Ascending aorta (tissue), 2 donors: ENCODE data around the gene SLC34A3. TPM values are rescaled to one million over a fixed set of nuclear protein-coding genes. Genes with fewer than 3 reads are reported as not detected.

Source experiments
- DNase-seq, 2 donors: peaks; one replicate each; pipeline ENCODE4 v3.0.0-alpha.2; 2019; ENCODE audit warnings: low spot score in 2 of 2
- H3K27ac ChIP-seq, 2 donors: fragments of 200-600 bp; sonication (generic); one replicate each; pipeline ENCODE4 v1.5.1; 2016 to 2017; ENCODE audit warnings: mild to moderate bottlenecking in 1 of 2
- H3K27me3 ChIP-seq: fragments of 200-600 bp; sonication (generic); one replicate; pipeline ENCODE4 v1.5.1; 2017
- H3K36me3 ChIP-seq, 2 donors: fragments of 200-600 bp; sonication (generic); one replicate each; pipeline ENCODE4 v1.5.1; 2016
- H3K4me1 ChIP-seq, 2 donors: fragments of 200-600 bp; sonication (generic); one replicate each; pipeline ENCODE4 v1.5.1; 2016 to 2017; ENCODE audit warnings: mild to moderate bottlenecking in 1 of 2
- H3K4me3 ChIP-seq, 2 donors: fragments of 200-600 bp; sonication (generic); one replicate each; pipeline ENCODE4 v1.5.1; 2016 to 2017; ENCODE audit warnings: mild to moderate bottlenecking in 1 of 2
- H3K9me3 ChIP-seq, 2 donors: fragments of 200-600 bp; sonication (generic); one replicate each; pipeline ENCODE4 v1.5.1; 2016
- intact Hi-C: fragments of 100-400 bp; cut with DNase I; formaldehyde crosslinking; loops from one replicate; pipeline ENCODE4 v1.15.1; 2023
- total RNA-seq: library from RNA; depleted of rRNA; stranded (reverse); fragments of >200 nt; gene quantifications from one replicate; pipeline ENCODE4 v1.1.0, GENCODE V29; 2016
- TF ChIP-seq, protein P1 (sequence below), 3 experiments: fragments of 200-600 bp in 2 of 3; fragments of 450-650 bp in 1 of 3; sonication (generic) in 2 of 3; IDR thresholded peaks; one replicate each; pipeline ENCODE4 v1.5.1; 2016 to 2019; ENCODE audit warnings: antibody characterized with exemption in 3 of 3, mild to moderate bottlenecking in 1 of 3, moderate library complexity in 1 of 3

Gene SLC34A3
- total RNA-seq, 1 donor from 2014 or later = not detected

DNA sequence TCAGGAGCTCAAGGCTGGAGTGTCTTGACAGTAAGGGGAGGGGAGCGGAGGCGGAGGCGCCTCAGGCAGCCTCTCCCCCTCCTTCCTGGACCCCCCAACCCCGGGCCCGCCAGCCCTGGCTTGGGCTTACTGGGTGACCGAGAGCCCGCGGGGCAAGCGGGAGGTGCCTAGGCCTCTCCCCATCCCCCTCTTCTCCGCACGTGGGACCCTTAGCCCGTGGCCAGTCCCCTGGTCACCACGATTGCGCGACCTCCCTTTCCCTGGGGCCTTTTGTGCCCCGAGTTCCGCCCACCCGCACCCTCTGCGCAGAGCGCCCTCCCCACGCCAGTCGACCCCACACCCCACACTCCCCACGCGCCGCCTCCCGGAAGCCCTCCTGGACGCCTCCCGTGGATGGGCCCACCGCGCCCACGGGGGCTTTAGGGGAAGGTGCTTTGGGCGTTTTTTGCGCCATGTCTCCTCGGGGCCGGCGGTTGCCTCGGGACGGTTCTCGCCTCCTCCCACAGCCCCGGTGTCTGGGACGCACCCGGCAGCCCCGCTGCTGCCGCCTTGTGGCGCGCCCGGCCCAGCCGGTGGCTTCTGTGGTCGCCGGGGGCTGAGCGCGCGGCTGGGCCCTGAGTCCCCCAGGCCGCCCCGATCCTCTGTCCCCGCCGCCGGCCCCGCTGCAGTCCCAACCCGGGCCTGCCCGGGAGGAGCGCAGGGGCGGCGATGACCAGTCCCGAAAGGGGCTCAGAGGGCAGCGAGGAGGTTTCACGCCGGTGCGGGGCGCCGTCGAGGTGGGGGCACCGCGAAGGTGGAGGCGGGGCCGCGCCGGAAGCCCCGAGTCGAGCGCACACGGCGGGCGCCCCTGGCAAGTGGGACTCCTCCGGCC, 50.0 kb downstream of the SLC34A3 start:
- TF ChIP-seq, protein P1, sequence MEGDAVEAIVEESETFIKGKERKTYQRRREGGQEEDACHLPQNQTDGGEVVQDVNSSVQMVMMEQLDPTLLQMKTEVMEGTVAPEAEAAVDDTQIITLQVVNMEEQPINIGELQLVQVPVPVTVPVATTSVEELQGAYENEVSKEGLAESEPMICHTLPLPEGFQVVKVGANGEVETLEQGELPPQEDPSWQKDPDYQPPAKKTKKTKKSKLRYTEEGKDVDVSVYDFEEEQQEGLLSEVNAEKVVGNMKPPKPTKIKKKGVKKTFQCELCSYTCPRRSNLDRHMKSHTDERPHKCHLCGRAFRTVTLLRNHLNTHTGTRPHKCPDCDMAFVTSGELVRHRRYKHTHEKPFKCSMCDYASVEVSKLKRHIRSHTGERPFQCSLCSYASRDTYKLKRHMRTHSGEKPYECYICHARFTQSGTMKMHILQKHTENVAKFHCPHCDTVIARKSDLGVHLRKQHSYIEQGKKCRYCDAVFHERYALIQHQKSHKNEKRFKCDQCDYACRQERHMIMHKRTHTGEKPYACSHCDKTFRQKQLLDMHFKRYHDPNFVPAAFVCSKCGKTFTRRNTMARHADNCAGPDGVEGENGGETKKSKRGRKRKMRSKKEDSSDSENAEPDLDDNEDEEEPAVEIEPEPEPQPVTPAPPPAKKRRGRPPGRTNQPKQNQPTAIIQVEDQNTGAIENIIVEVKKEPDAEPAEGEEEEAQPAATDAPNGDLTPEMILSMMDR (IDR thresholded peaks at IDR 0.05) = peak in 1 of 3 experiments; percentile 7
- Histone ChIP-seq H3K4me3 (no peak overlapping the region), H3K36me3 (peaks cover 12 to 25% of the 10 kb centered on the region in 2 donors), H3K9me3 (peaks cover 0 to 6% of the 10 kb centered on the region in 2 donors), H3K27me3 (no peaks in the 10 kb centered on the region), H3K4me1 (peaks cover 4 to 12% of the 10 kb centered on the region in 2 donors), H3K27ac (no peak overlapping the region)
- intact Hi-C loops = no loop called here
- no peak for DNase-seq

DNA sequence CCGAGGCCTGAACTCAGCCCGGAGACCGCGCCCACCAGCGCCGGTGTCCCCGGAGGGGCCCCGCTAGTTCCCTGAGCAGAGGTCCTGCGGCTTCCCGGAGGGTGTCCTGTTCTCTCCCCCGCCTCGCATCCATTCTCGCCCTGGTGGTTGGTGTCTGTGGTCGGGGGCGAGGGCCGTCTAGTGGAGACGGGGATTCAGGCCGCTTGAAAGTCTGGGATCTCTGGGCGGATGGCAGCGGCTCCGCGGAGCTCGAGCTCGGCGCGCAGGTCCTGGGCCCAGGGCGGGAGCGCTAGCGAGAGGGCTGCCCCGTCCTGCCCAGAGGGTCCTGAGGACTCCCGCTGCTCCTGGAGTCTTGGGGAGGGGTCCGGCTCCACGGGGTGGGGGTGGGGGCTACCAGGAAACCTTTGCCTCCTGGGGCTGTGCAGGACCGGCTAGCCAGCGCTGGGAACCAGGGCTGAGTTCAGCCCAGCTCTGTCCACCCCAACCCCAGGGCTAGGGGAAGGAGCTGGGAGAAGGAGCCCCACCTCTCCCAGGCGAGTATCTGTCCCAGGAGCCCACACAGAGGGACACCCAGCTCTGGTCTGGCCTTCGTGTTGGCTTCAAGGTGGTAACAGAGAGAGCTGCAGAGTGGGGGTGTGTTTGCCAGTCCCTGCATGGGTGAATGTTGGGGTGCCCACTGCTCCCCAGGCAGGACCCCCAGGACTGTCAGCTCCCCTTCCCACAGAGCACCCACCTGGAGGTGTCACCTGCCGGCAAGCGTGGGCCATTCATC, 50.8 kb downstream of the SLC34A3 start:
- Histone ChIP-seq H3K9me3 (peaks cover 0 to 6% of the 10 kb centered on the region in 2 donors), H3K4me3 (no peak overlapping the region), H3K27ac (no peak overlapping the region), H3K36me3 (peaks cover 12 to 25% of the 10 kb centered on the region in 2 donors), H3K4me1 (peaks cover 1 to 7% of the 10 kb centered on the region in 2 donors), H3K27me3 (no peaks in the 10 kb centered on the region)
- TF ChIP-seq, protein P1 (IDR thresholded peaks at IDR 0.05) = no peak
- intact Hi-C loops = no loop called here
- DNase-seq = no peak

Other genes starting within 250 kb of the SLC34A3 start
- not detected for gene LCNL1, start 247.9 kb upstream of the SLC34A3 start, total RNA-seq
- gene PAXX, start 238.5 kb upstream of the SLC34A3 start, total RNA-seq = 87.0 TPM
- 2.8 TPM for gene CLIC3, start 234.3 kb upstream of the SLC34A3 start, total RNA-seq
- 102 TPM for gene ABCA2, start 202.7 kb upstream of the SLC34A3 start, total RNA-seq
- not detected for gene FUT7, start 198.8 kb upstream of the SLC34A3 start, total RNA-seq
- gene NPDC1, start 184.7 kb upstream of the SLC34A3 start, total RNA-seq = 579 TPM
- not detected for gene ENTPD2, start 176.8 kb upstream of the SLC34A3 start, total RNA-seq
- 8.7 TPM for gene SAPCD2, start 160.3 kb upstream of the SLC34A3 start, total RNA-seq
- 17.1 TPM for gene UAP1L1, start 153.4 kb upstream of the SLC34A3 start, total RNA-seq
- gene MAN1B1, start 143.9 kb upstream of the SLC34A3 start, total RNA-seq = 85.3 TPM
- 176 TPM for gene DPP7, start 116.2 kb upstream of the SLC34A3 start, total RNA-seq
- not detected for gene GRIN1, start 91.7 kb upstream of the SLC34A3 start, total RNA-seq
- gene LRRC26, start 60.9 kb upstream of the SLC34A3 start, total RNA-seq = not detected
- not detected for gene TMEM210, start 58.8 kb upstream of the SLC34A3 start, total RNA-seq
- gene ANAPC2, start 42.3 kb upstream of the SLC34A3 start, total RNA-seq = 24.1 TPM
- 123 TPM for gene SSNA1, start 42.2 kb upstream of the SLC34A3 start, total RNA-seq
- 2.8 TPM for gene TPRN, start 30.2 kb upstream of the SLC34A3 start, total RNA-seq
- gene TMEM203, start 25.3 kb upstream of the SLC34A3 start, total RNA-seq = 24.3 TPM
- 27.0 TPM for gene NDOR1, start 25.2 kb upstream of the SLC34A3 start, total RNA-seq
- 6.7 TPM for gene RNF208, start 8.7 kb upstream of the SLC34A3 start, total RNA-seq
- gene CYSRT1, start 5.7 kb upstream of the SLC34A3 start, total RNA-seq = not detected
- not detected for gene RNF224, start 3.4 kb upstream of the SLC34A3 start, total RNA-seq
- 403 TPM for gene TUBB4B, start 10.4 kb downstream of the SLC34A3 start, total RNA-seq
- not detected for gene STPG3, start 20.4 kb downstream of the SLC34A3 start, total RNA-seq
- 71.7 TPM for gene NELFB, start 24.4 kb downstream of the SLC34A3 start, total RNA-seq
- 38.3 TPM for gene TOR4A, start 46.8 kb downstream of the SLC34A3 start, total RNA-seq
- gene NRARP, start 71.4 kb downstream of the SLC34A3 start, total RNA-seq = 51.7 TPM
- 16.7 TPM for gene EXD3, start 192.3 kb downstream of the SLC34A3 start, total RNA-seq
- gene NOXA1, start 192.5 kb downstream of the SLC34A3 start, total RNA-seq = 6.9 TPM
- gene ENTPD8, start 210.5 kb downstream of the SLC34A3 start, total RNA-seq = not detected
- 231 TPM for gene NSMF, start 228.4 kb downstream of the SLC34A3 start, total RNA-seq